ENCODE measurements around the gene SPINK14.

SPINK14 gene

GRCh38 chr5:148145916-148146315 is 22.4 kb upstream of the SPINK14 start:
- no peak overlapping the region for H3K4me3 ChIP-seq (ENCODE audit: control insufficient read depth, low read depth, low read length)
- no peak for DNase-seq (ENCODE audit: low read depth)
- no peak for TF ChIP-seq CTCF (IDR thresholded peaks at IDR 0.05; ENCODE audit: control insufficient read depth, insufficient read depth, low read depth, low read length, missing control alignments)

- DNase-seq (ENCODE audit: low read depth) = no peak
- no peak overlapping the region for H3K4me3 ChIP-seq (ENCODE audit: control insufficient read depth, low read depth, low read length)
- TF ChIP-seq CTCF (IDR thresholded peaks at IDR 0.05; ENCODE audit: control insufficient read depth, insufficient read depth, low read depth, low read length, missing control alignments) = no peak
These were observed 21.9 kb upstream of the SPINK14 start for GRCh38 chr5:148146487-148146886.

- H3K4me3 ChIP-seq (ENCODE audit: control insufficient read depth, low read depth, low read length) = no peak overlapping the region
- no peak for DNase-seq (ENCODE audit: low read depth)
- no peak for TF ChIP-seq CTCF (IDR thresholded peaks at IDR 0.05; ENCODE audit: control insufficient read depth, insufficient read depth, low read depth, low read length, missing control alignments)
These were observed 20.9 kb upstream of the SPINK14 start for GRCh38 chr5:148147415-148147814.

- no peak for TF ChIP-seq CTCF (IDR thresholded peaks at IDR 0.05; ENCODE audit: control insufficient read depth, insufficient read depth, low read depth, low read length, missing control alignments)
These were observed 16.5 kb upstream of the SPINK14 start for GRCh38 chr5:148151872-148152271.

GRCh38 chr5:148152781-148153180 is 15.6 kb upstream of the SPINK14 start:
- H3K4me3 ChIP-seq (ENCODE audit: control insufficient read depth, low read depth, low read length) = no peak overlapping the region
- no peak for DNase-seq (ENCODE audit: low read depth)
- TF ChIP-seq CTCF (IDR thresholded peaks at IDR 0.05; ENCODE audit: control insufficient read depth, insufficient read depth, low read depth, low read length, missing control alignments) = no peak

More at GRCh38 chr5:148151872-148152271, 16.5 kb upstream of the SPINK14 start:
- no peak overlapping the region for H3K4me3 ChIP-seq (ENCODE audit: control insufficient read depth, low read depth, low read length)
- DNase-seq (ENCODE audit: low read depth) = no peak

GRCh38 chr5:148156609-148157008 is 11.7 kb upstream of the SPINK14 start:
- H3K4me3 ChIP-seq (ENCODE audit: control insufficient read depth, low read depth, low read length) = no peak overlapping the region
- no peak for TF ChIP-seq CTCF (IDR thresholded peaks at IDR 0.05; ENCODE audit: control insufficient read depth, insufficient read depth, low read depth, low read length, missing control alignments)
- no peak for DNase-seq (ENCODE audit: low read depth)

GRCh38 chr5:148162038-148162437 is 6.3 kb upstream of the SPINK14 start:
- DNase-seq (ENCODE audit: low read depth) = no peak
- no peak for TF ChIP-seq CTCF (IDR thresholded peaks at IDR 0.05; ENCODE audit: control insufficient read depth, insufficient read depth, low read depth, low read length, missing control alignments)
- H3K4me3 ChIP-seq (ENCODE audit: control insufficient read depth, low read depth, low read length) = no peak overlapping the region
